H1 (cell line): ENCODE data around the gene LRRC2. TPM values are rescaled to one million over a fixed set of nuclear protein-coding genes. Genes with fewer than 3 reads are reported as not detected.

Experiments used
- CTCF ChIA-PET: fragments of 300-600 bp; sonication (Branson Sonifier 250); formaldehyde crosslinking; loops from one replicate; lab custom pipeline; 2021; ENCODE audit not compliant: partially characterized antibody; lab: Charles Lee
- POLR2A ChIA-PET: fragments of 300-600 bp; sonication (Branson Sonifier 250); formaldehyde crosslinking; loops from one replicate; lab custom pipeline; 2021; ENCODE audit warnings: inconsistent platforms; ENCODE audit not compliant: partially characterized antibody; lab: Charles Lee
- DNase-seq, 2 experiments: peaks; one replicate each; pipeline versions ENCODE4 v3.0.0 to v3.0.0-alpha.2; 2010 to 2022; ENCODE audit warnings: low spot score in 2 of 2, low read depth in 1 of 2, mixed read lengths in 1 of 2
- FAIRE-seq: peaks from 2 replicates; lab custom pipeline; 2011; peaks lifted over from hg19 to GRCh38; lab: Jason Lieb, UNC
- H2AFZ ChIP-seq: 2 replicates; pipeline ENCODE4 v1.8.1; 2012; ENCODE audit warnings: low read length, inconsistent platforms
- H2AK5ac ChIP-seq: 2 replicates; pipeline ENCODE4 v1.6.1; 2013; ENCODE audit warnings: low read depth, low read length
- H2BK120ac ChIP-seq: replicated peaks from 2 replicates; pipeline ENCODE3; 2013; ENCODE audit warnings: low read depth, low read length, inconsistent platforms
- H2BK12ac ChIP-seq: 2 replicates; pipeline ENCODE4 v1.6.1; 2013; ENCODE audit warnings: low read depth, low read length
- H2BK15ac ChIP-seq: 2 replicates; pipeline ENCODE4 v1.6.1; 2013; ENCODE audit warnings: low read length
- H2BK20ac ChIP-seq: 2 replicates; pipeline ENCODE4 v1.6.1; 2013; ENCODE audit warnings: low read length
- H2BK5ac ChIP-seq: 2 replicates; pipeline ENCODE4 v1.6.1; 2013; ENCODE audit warnings: low read depth, low read length
- H3K14ac ChIP-seq: 2 replicates; pipeline ENCODE4 v1.6.1; 2013; ENCODE audit warnings: inconsistent platforms; ENCODE audit not compliant: insufficient read length
- H3K18ac ChIP-seq: 2 replicates; pipeline ENCODE4 v1.6.1; 2013; ENCODE audit warnings: low read length; ENCODE audit errors: extremely low read depth
- H3K23ac ChIP-seq: 2 replicates; pipeline ENCODE4 v1.6.1; 2013; ENCODE audit warnings: inconsistent platforms; ENCODE audit not compliant: insufficient read length
- H3K23me2 ChIP-seq: 2 replicates; pipeline ENCODE4 v1.6.1; 2013; ENCODE audit warnings: low read depth, low read length
- H3K27ac ChIP-seq: 2 replicates; pipeline ENCODE4 v1.6.1; 2011; ENCODE audit warnings: low read depth, low read length, inconsistent platforms
- H3K27me3 ChIP-seq, 4 experiments: replicated peaks in 1 of 4; 1 replicate in 1 of 4; 2 replicates in 3 of 4; pipeline versions ENCODE4 v1.6.1 to v1.8.1; 2011 to 2013; ENCODE audit warnings: low read length in 3 of 4, mild to moderate bottlenecking in 3 of 4, inconsistent platforms in 2 of 4, mixed read lengths in 2 of 4, moderate library complexity in 1 of 4; ENCODE audit not compliant: control insufficient read depth in 3 of 4, insufficient read depth in 3 of 4; ENCODE audit errors: extremely low read depth in 1 of 4
- H3K36me3 ChIP-seq, 4 experiments: 2 replicates each; pipeline versions ENCODE4 v1.6.1 to v1.8.1; 2011 to 2013; ENCODE audit warnings: mild to moderate bottlenecking in 4 of 4, low read length in 3 of 4, moderate library complexity in 2 of 4, control low read depth in 1 of 4, inconsistent platforms in 1 of 4; ENCODE audit not compliant: insufficient read depth in 4 of 4, control insufficient read depth in 2 of 4
- H3K4ac ChIP-seq: replicated peaks from 2 replicates; pipeline ENCODE3; 2013; ENCODE audit warnings: low read length, low read depth, mixed read lengths, inconsistent platforms; ENCODE audit not compliant: insufficient read length
- H3K4me1 ChIP-seq, 4 experiments: replicated peaks in 1 of 4; 1 replicate in 1 of 4; 2 replicates in 3 of 4; pipeline versions ENCODE4 v1.6.1 to v1.8.1; 2011 to 2013; ENCODE audit warnings: low read length in 3 of 4, inconsistent platforms in 2 of 4, mixed read lengths in 1 of 4; ENCODE audit not compliant: insufficient read depth in 4 of 4, control insufficient read depth in 3 of 4
- H3K4me2 ChIP-seq, 2 experiments: 2 replicates each; pipeline versions ENCODE4 v1.6.1 to v1.8.1; 2011 to 2013; ENCODE audit warnings: low read depth in 2 of 2, low read length in 2 of 2, control low read depth in 1 of 2, inconsistent platforms in 1 of 2, mild to moderate bottlenecking in 1 of 2; ENCODE audit not compliant: insufficient read depth in 1 of 2
- H3K4me3 ChIP-seq, 4 experiments: fragments of 200-600, 300-600 bp in 1 of 4; sonication (generic), shearing (Covaris generic), sonication (Bioruptor Twin) in 1 of 4; 2 replicates each; pipeline versions ENCODE4 v1.5.1 to v1.8.1; 2011 to 2016; ENCODE audit warnings: low read length in 4 of 4, low read depth in 3 of 4, control low read depth in 2 of 4, inconsistent platforms in 2 of 4, mild to moderate bottlenecking in 2 of 4, mixed read lengths in 1 of 4, moderate library complexity in 1 of 4; ENCODE audit not compliant: insufficient read depth in 2 of 4; ENCODE audit errors: extremely low read depth in 1 of 4
- H3K56ac ChIP-seq: replicated peaks from 2 replicates; pipeline ENCODE3; 2013; ENCODE audit warnings: low read depth, mild to moderate bottlenecking, mixed read lengths, low read length, inconsistent platforms; ENCODE audit not compliant: insufficient read length
- H3K79me1 ChIP-seq: 2 replicates; pipeline ENCODE4 v1.6.1; 2013; ENCODE audit warnings: low read depth, low read length, control low read depth
- H3K79me2 ChIP-seq, 2 experiments: 2 replicates each; pipeline versions ENCODE4 v1.6.1 to v1.8.1; 2012 to 2013; ENCODE audit warnings: low read length in 2 of 2, mild to moderate bottlenecking in 2 of 2, inconsistent platforms in 1 of 2; ENCODE audit not compliant: insufficient read depth in 2 of 2, control insufficient read depth in 1 of 2
- H3K9ac ChIP-seq, 4 experiments: replicated peaks in 1 of 4; 1 replicate in 1 of 4; 2 replicates in 3 of 4; pipeline versions ENCODE4 v1.6.1 to v1.8.1; 2011 to 2013; ENCODE audit warnings: low read depth in 3 of 4, low read length in 3 of 4, control low read depth in 2 of 4, mild to moderate bottlenecking in 2 of 4, moderate library complexity in 2 of 4, inconsistent platforms in 1 of 4; ENCODE audit errors: extremely low read depth in 1 of 4
- H3K9me3 ChIP-seq, 2 experiments: 2 replicates each; pipeline versions ENCODE4 v1.6.1 to v1.8.1; 2012 to 2013; ENCODE audit warnings: mild to moderate bottlenecking in 2 of 2, moderate library complexity in 2 of 2, control low read depth in 1 of 2, inconsistent platforms in 1 of 2, low read depth in 1 of 2, low read length in 1 of 2, mixed read lengths in 1 of 2; ENCODE audit not compliant: insufficient read depth in 2 of 2
- H4K20me1 ChIP-seq, 2 experiments: replicated peaks in 1 of 2; 2 replicates each; pipeline versions ENCODE3 to v1.8.1; 2011 to 2013; ENCODE audit warnings: inconsistent platforms in 2 of 2, low read length in 2 of 2, mild to moderate bottlenecking in 1 of 2; ENCODE audit not compliant: insufficient read depth in 2 of 2, control insufficient read depth in 1 of 2
- H4K5ac ChIP-seq: 2 replicates; pipeline ENCODE4 v1.6.1; 2013; ENCODE audit warnings: low read length, low read depth, mixed read lengths, inconsistent platforms; ENCODE audit not compliant: insufficient read length
- H4K8ac ChIP-seq: 2 replicates; pipeline ENCODE4 v1.8.0; 2013; ENCODE audit warnings: mild to moderate bottlenecking, moderate library complexity, low read length, inconsistent platforms; ENCODE audit not compliant: insufficient read depth; ENCODE audit errors: extremely low read depth
- H4K91ac ChIP-seq: replicated peaks from 2 replicates; pipeline ENCODE3; 2013; ENCODE audit warnings: low read length, mixed read lengths, inconsistent platforms; ENCODE audit not compliant: insufficient read length
- ATF3 ChIP-seq: IDR thresholded peaks from 2 replicates; pipeline ENCODE4 v1.6.1; 2011; ENCODE audit warnings: low read depth, mild to moderate bottlenecking, low read length; ENCODE audit not compliant: insufficient read depth
- CTBP2 ChIP-seq: IDR thresholded peaks from 2 replicates; pipeline ENCODE4 v1.7.0; 2011; ENCODE audit warnings: borderline replicate concordance, mild to moderate bottlenecking, moderate library complexity, mixed read lengths, low read length; ENCODE audit not compliant: insufficient read depth, insufficient read length
- NRF1 ChIP-seq: IDR thresholded peaks from 2 replicates; pipeline ENCODE4 v1.6.1; 2011; ENCODE audit warnings: mild to moderate bottlenecking, low read depth, low read length, improper control_type of control experiment
- RFX5 ChIP-seq: IDR thresholded peaks from 2 replicates; pipeline ENCODE4 v1.6.1; 2011; ENCODE audit warnings: low read depth, low read length, improper control_type of control experiment, borderline replicate concordance
- whole genome bisulfite sequencing, 2 experiments: shearing (Covaris generic) in 1 of 2; methylation state at CpG; one replicate each; pipeline versions ENCODE4 v1.1.6 to v1.1.7; 2013 to 2015; ENCODE audit warnings: low lambda C conversion rate in 2 of 2, mixed read lengths in 2 of 2, inconsistent platforms in 1 of 2, low coverage in 1 of 2, missing lambda C conversion rate in 1 of 2; ENCODE audit not compliant: insufficient replicate concordance in 2 of 2, insufficient coverage in 1 of 2, insufficient read length in 1 of 2; ENCODE audit errors: extremely low coverage in 1 of 2, missing lambda C conversion rate in 1 of 2; 5-methylcytosine and 5-hydroxymethylcytosine counted together
- polyA plus RNA-seq, 7 experiments: library from polyadenylated mRNA; depleted of rRNA in 3 of 7; stranded (reverse) in 5 of 7; unstranded in 2 of 7; fragments of >200 nt in 5 of 7; fragments of 200-250 nt in 2 of 7; gene quantifications; 1 replicate in 5 of 7; 2 replicates in 1 of 7; 4 replicates in 1 of 7; pipeline versions ENCODE4 v1.2.1 to v1.2.3, GENCODE V29; 2011 to 2013; ENCODE audit warnings: missing spikeins in 2 of 7, mixed read lengths in 2 of 7
- total RNA-seq: library from RNA; stranded (reverse); fragmentation: NEBNext Ultra II Directional; extraction: Animal tissue kit (Norgen Biotek cat#: 25700); gene quantifications from 2 replicates; pipeline ENCODE4 v1.2.1, GENCODE V29; 2021

The LRRC2 gene
- total and polyA plus RNA-seq, 2 of the 8 experiments (the other 6 are each of a cell fraction or from before 2014, with no cell fraction given), result 1.4 to 6.4 TPM

- TF ChIP-seq NRF1, result no peak
- no peak for TF ChIP-seq RFX5
- no peak for TF ChIP-seq ATF3
- no peak for TF ChIP-seq CTBP2
- H3K14ac ChIP-seq, result no peak within 1 kb of the TSS
- no peaks in the 10 kb centered on the region for H3K9me3 ChIP-seq
- H3K23me2 ChIP-seq, result no peaks in the 10 kb centered on the region
- H3K23ac ChIP-seq, result no peak within 1 kb of the TSS
- DNase-seq, result peak in 1 of 2 experiments; percentile 39
- H2BK20ac ChIP-seq, result peak within 1 kb of the TSS; percentile 61
- no peaks in the 10 kb centered on the region for H3K27me3 ChIP-seq
- H2AK5ac ChIP-seq, result no peak within 1 kb of the TSS; the same call in 1 of the 2 replicates
- H3K4me2 ChIP-seq, result no peak within 1 kb of the TSS
- H3K79me1 ChIP-seq, result no peaks in the 10 kb centered on the region
- no peak within 1 kb of the TSS for H3K56ac ChIP-seq
- no peak within 1 kb of the TSS for H4K5ac ChIP-seq
- H2BK120ac ChIP-seq, result no peak within 1 kb of the TSS
- no peaks in the 10 kb centered on the region for H4K20me1 ChIP-seq
- H3K27ac ChIP-seq, result no peak within 1 kb of the TSS
- H3K79me2 ChIP-seq, result no peaks in the 10 kb centered on the region
- ChIA-PET CTCF (interaction anchor here (0.6 to 6.8 kb wide), 3 partner anchors 16 to 123 kb away, joined by 4 to 56 read pairs (median 16); no protein-coding TSS in a partner anchor), POLR2A (interaction anchor here (0.7 to 1.3 kb wide), 4 partner anchors 25 to 37 kb away, joined by 3 to 4 read pairs (median 3); a partner anchor contains a TSS)
- H3K9ac ChIP-seq, result no peak within 1 kb of the TSS
- FAIRE-seq, result no peak
- H3K36me3 ChIP-seq, result no peaks in the 10 kb centered on the region
- no peak within 1 kb of the TSS for H3K4ac ChIP-seq
- peaks cover 2 to 13% (median 5%) of the 10 kb centered on the region in 4 experiments; a peak in 6 of 7 replicates for H3K4me1 ChIP-seq
- H2BK12ac ChIP-seq, result no peak within 1 kb of the TSS
- WGBS, 2 experiments, result 86% methylated on average over 9 of the region's 9 CpGs; no CpG with 5 or more reads in 1 of the 2 experiments
- H4K8ac ChIP-seq, result no peak within 1 kb of the TSS
- peak within 1 kb of the TSS; percentile 34 for H4K91ac ChIP-seq
- no peak within 1 kb of the TSS for H3K18ac ChIP-seq
- no peak within 1 kb of the TSS for H2AFZ ChIP-seq
- no peak within 1 kb of the TSS for H3K4me3 ChIP-seq
- 0 out of 2 replicates have a peak within 1 kb of the TSS, but pooled peaks have one; percentile 88 for H2BK15ac ChIP-seq
- H2BK5ac ChIP-seq, result no peak within 1 kb of the TSS
These were observed 46.2 kb upstream of the LRRC2 start, which contains the start of gene FAM240A for GRCh38 chr3:46612324-46612723. FAM240A (plus strand) TSS chr3:46612525; CDS start chr3:46612684, 159 bp downstream.
